GM10266 (cell line): ENCODE measurements around the gene STRBP.

Experiments used
- DNase-seq: peaks from one replicate; pipeline ENCODE4 v3.0.0; 2012; ENCODE audit errors: extremely low spot score
- CTCF ChIP-seq: IDR thresholded peaks from 2 replicates; pipeline ENCODE4 v1.5.1; 2012; ENCODE audit warnings: mild to moderate bottlenecking, low read depth; ENCODE audit not compliant: control insufficient read depth, insufficient read depth; ENCODE audit errors: missing control alignments

The STRBP gene

GRCh38 chr9:123162791-123163345, 105.5 kb downstream of the STRBP start:
- no peak for TF ChIP-seq CTCF
- no peak for DNase-seq

DNA sequence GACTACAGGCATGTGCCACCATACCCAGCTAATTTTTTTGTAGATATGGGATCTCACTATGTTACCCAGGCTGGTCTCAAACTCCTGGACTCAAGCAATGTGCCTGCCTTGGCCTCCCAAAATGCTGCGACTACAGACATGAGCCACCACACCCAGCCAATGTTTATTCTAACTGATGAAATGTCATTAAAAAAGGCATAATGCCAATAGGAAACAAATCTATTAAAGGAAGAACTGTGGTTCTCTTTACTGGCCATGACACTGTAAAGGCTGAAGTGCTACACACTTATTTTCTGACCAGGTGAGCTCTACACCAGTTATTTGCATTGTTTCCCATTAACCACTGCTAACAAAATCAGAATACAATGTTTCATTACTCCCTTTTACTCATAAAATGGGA, 106.0 kb downstream of the STRBP start:
- DNase-seq: no peak
- TF ChIP-seq CTCF: no peak

GRCh38 chr9:123157221-123157620, 111.2 kb downstream of the STRBP start:
- DNase-seq: no peak
- TF ChIP-seq CTCF: no peak

GRCh38 chr9:123150708-123151503, 117.5 kb downstream of the STRBP start:
- no peak for TF ChIP-seq CTCF

DNA sequence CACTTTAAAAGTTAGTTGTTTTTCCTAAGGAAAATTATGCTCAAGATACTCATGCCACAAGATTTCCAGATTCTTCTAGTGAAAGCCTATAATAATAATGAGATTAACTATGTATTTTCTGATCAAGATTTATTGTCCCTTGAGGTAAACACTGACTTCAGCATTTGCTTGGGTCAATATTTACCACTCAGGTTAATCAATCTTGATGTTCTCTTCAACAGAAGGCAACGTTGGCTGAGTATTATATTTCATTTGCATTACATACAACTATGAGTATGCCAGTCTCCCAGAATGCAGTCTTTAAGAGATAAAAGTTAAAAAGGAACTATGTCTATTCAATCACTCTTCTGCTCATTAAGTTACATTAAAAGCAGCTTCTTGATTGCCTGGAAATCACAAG, 119.3 kb downstream of the STRBP start:
- TF ChIP-seq CTCF: no peak
- no peak for DNase-seq

More at GRCh38 chr9:123150708-123151503, 117.5 kb downstream of the STRBP start:
- DNase-seq: no peak

- no peak for TF ChIP-seq CTCF
- no peak for DNase-seq
Observed at GRCh38 chr9:123138163-123138562, 130.2 kb downstream of the STRBP start.

DNA sequence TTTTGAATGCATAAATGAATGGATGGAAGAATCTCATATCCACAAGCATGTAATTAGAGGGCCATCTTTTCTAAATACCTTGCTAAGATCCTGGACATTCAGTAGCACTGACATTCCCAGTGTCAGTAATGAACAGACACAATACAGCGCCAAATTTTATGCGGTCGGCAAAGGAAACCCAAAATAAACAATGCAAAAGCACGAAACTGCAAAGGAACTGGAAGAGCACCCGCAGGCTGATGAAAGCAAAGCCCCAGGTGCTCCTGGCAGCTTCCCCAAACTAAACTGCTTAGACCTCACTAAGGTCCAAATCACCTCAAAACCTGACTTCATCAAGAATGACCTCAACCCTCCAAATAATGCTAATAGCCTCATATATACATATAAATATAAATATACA, 133.0 kb downstream of the STRBP start:
- no peak for DNase-seq
- TF ChIP-seq CTCF: no peak
